Thoracic aorta (tissue), 2 donors: ENCODE data around the gene CLASP1. TPM values are rescaled to one million over a fixed set of nuclear protein-coding genes. Genes with fewer than 3 reads are reported as not detected.

ENCODE experiments used
- ATAC-seq: fragments of 150-250 bp; one replicate; pipeline ENCODE4 v1.8.0; 2017; ENCODE audit warnings: low read depth; ENCODE audit not compliant: insufficient number of reproducible peaks, low FRiP score
- DNase-seq: peaks from one replicate; pipeline ENCODE4 v3.0.0-alpha.2; 2020; ENCODE audit warnings: low spot score
- H3K27ac ChIP-seq, 2 donors: fragments of 200-600 bp; sonication (generic); 1 replicate in 1 of 2; 2 replicates in 1 of 2; pipeline ENCODE4 v1.5.1; 2016; ENCODE audit warnings: mild to moderate bottlenecking in 2 of 2, moderate library complexity in 2 of 2
- H3K27me3 ChIP-seq: fragments of 200-600 bp; sonication (generic); replicated peaks from 2 replicates; pipeline ENCODE4 v1.6.0; 2016; ENCODE audit warnings: mild to moderate bottlenecking; ENCODE audit not compliant: insufficient read depth
- H3K36me3 ChIP-seq: fragments of 200-600 bp; sonication (generic); one replicate; pipeline ENCODE4 v1.5.1; 2016
- H3K4me1 ChIP-seq, 2 donors: fragments of 200-600 bp; sonication (generic); 1 replicate in 1 of 2; 2 replicates in 1 of 2; pipeline versions ENCODE4 v1.5.1 to v1.6.0; 2016; ENCODE audit warnings: low read depth in 2 of 2, mild to moderate bottlenecking in 1 of 2; ENCODE audit not compliant: control insufficient read depth in 1 of 2
- H3K4me3 ChIP-seq: fragments of 200-600 bp; sonication (generic); 2 replicates; pipeline ENCODE4 v1.5.1; 2016; ENCODE audit warnings: mild to moderate bottlenecking
- H3K9me3 ChIP-seq: fragments of 200-600 bp; sonication (generic); 2 replicates; pipeline ENCODE4 v1.5.1; 2016
- total RNA-seq, 2 donors: library from RNA; depleted of rRNA; stranded (reverse); fragments of >200 nt; gene quantifications; one replicate each; pipeline versions ENCODE4 v1.1.0 to v1.2.3, GENCODE V29; 2016
- TF ChIP-seq, protein P1 (sequence below): fragments of 200-600 bp; sonication (generic); IDR thresholded peaks from one replicate; pipeline ENCODE4 v1.5.1; 2019; ENCODE audit warnings: antibody characterized with exemption

The CLASP1 gene
- total RNA-seq, 2 donors from 2014 or later: 69.7 to 113 TPM

- Histone ChIP-seq H3K27ac (no peak overlapping the region), H3K27me3 (no peaks in the 10 kb centered on the region), H3K4me3 (no peak overlapping the region), H3K9me3 (no peaks in the 10 kb centered on the region), H3K36me3 (no peaks in the 10 kb centered on the region), H3K4me1 (peaks cover 5 to 23% of the 10 kb centered on the region in 2 donors)
- DNase-seq (no peak), ATAC-seq (no peak)
- TF ChIP-seq, protein P1, sequence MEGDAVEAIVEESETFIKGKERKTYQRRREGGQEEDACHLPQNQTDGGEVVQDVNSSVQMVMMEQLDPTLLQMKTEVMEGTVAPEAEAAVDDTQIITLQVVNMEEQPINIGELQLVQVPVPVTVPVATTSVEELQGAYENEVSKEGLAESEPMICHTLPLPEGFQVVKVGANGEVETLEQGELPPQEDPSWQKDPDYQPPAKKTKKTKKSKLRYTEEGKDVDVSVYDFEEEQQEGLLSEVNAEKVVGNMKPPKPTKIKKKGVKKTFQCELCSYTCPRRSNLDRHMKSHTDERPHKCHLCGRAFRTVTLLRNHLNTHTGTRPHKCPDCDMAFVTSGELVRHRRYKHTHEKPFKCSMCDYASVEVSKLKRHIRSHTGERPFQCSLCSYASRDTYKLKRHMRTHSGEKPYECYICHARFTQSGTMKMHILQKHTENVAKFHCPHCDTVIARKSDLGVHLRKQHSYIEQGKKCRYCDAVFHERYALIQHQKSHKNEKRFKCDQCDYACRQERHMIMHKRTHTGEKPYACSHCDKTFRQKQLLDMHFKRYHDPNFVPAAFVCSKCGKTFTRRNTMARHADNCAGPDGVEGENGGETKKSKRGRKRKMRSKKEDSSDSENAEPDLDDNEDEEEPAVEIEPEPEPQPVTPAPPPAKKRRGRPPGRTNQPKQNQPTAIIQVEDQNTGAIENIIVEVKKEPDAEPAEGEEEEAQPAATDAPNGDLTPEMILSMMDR: no peak
Observed at GRCh38 chr2:121485039-121485438, 164.2 kb downstream of the CLASP1 start.

- Histone ChIP-seq H3K4me1 (peaks cover 0 to 23% of the 10 kb centered on the region in 2 donors), H3K27ac (no peak overlapping the region)
- no peak for DNase-seq
Observed at GRCh38 chr2:121483846-121484245, 165.4 kb downstream of the CLASP1 start.

DNA sequence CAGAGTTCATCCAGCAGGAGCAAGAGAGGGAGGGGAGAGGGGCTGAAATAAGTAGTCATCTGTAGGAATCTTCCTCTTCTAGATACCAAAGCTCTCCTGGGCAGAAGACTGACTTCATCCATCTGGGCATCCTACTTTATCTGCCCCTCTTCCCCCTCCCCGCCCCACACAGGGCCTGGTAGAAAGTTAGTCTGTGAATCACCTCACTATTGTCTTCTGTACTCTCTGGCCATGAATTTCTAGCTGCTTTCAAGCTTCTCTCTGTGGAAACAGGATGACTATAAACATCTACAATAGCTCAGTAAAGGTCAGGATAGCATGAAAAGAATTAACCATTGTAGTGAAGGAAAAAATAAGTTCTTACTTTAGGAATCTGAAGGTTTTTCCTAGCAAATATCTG lies 166.2 kb downstream of the CLASP1 start:
- peaks cover 0 to 23% of the 10 kb centered on the region in 2 donors for H3K4me1 ChIP-seq
- TF ChIP-seq, protein P1: no peak
- no peak for DNase-seq
- no peaks in the 10 kb centered on the region for H3K27me3 ChIP-seq
- no peak overlapping the region for H3K27ac ChIP-seq
- no peaks in the 10 kb centered on the region for H3K9me3 ChIP-seq
- no peaks in the 10 kb centered on the region for H3K36me3 ChIP-seq
- ATAC-seq: no peak
- H3K4me3 ChIP-seq: no peak overlapping the region

More at GRCh38 chr2:121483846-121484245, 165.4 kb downstream of the CLASP1 start:
- Histone ChIP-seq H3K36me3 (no peaks in the 10 kb centered on the region), H3K9me3 (no peaks in the 10 kb centered on the region), H3K27me3 (no peaks in the 10 kb centered on the region), H3K4me3 (no peak overlapping the region)
- ATAC-seq: no peak
- TF ChIP-seq, protein P1: no peak

DNA sequence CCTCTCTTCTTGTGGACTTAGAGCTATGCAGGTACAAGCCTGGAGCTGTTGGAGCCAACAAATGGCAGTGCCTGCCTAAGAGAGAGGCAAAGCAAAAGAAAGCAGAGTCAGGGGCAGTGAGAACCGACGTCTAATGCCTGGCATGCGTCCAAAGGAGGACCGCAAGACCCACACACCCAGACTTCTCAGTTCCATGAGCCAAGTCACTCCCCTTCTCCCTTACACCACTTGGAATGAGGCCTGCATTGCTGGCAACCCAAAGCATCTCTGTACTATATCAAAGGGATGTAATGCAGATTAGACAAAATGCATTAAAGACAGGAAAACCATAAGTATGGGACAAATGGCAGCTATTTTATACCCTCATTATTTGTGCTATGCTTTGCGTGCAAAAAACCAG lies 168.4 kb downstream of the CLASP1 start:
- TF ChIP-seq, protein P1: no peak
- ATAC-seq (no peak), DNase-seq (no peak)
- no peak overlapping the region for H3K4me3 ChIP-seq
- H3K36me3 ChIP-seq: no peaks in the 10 kb centered on the region
- H3K27me3 ChIP-seq: no peaks in the 10 kb centered on the region
- H3K27ac ChIP-seq: no peak overlapping the region
- peaks cover 0 to 34% of the 10 kb centered on the region in 2 donors for H3K4me1 ChIP-seq
- H3K9me3 ChIP-seq: no peaks in the 10 kb centered on the region

GRCh38 chr2:121479882-121480522 lies 169.3 kb downstream of the CLASP1 start:
- DNase-seq (no peak), ATAC-seq (no peak)
- H3K4me1 ChIP-seq: peaks cover 0 to 31% of the 10 kb centered on the region in 2 donors
- H3K36me3 ChIP-seq: no peaks in the 10 kb centered on the region
- no peaks in the 10 kb centered on the region for H3K27me3 ChIP-seq
- TF ChIP-seq, protein P1: no peak
- H3K4me3 ChIP-seq: no peak overlapping the region
- H3K9me3 ChIP-seq: no peaks in the 10 kb centered on the region
- no peak overlapping the region for H3K27ac ChIP-seq
